KOPT-K1 (cell line): ENCODE measurements around the gene ABCD3.
"Not testable (repeated sequence)": the region's sequence is repeated elsewhere in the genome, so short reads cannot be mapped to it uniquely, and the experiment has no call there.

Experiments
- H3K27ac ChIP-seq: fragments of 200-600 bp; sonication (generic); 2 replicates; pipeline ENCODE4 v1.5.1; 2016; ENCODE audit warnings: antibody characterized with exemption, mild to moderate bottlenecking, low read depth, low read length; ENCODE audit not compliant: poor library complexity, severe bottlenecking
- H3K36me3 ChIP-seq: fragments of 200-600 bp; sonication (generic); 2 replicates; pipeline ENCODE4 v1.5.1; 2017; ENCODE audit warnings: antibody characterized with exemption, mild to moderate bottlenecking, low read length, moderate library complexity; ENCODE audit not compliant: insufficient read depth
- H3K9me3 ChIP-seq: fragments of 200-600 bp; sonication (generic); 2 replicates; pipeline ENCODE4 v1.5.1; 2017; ENCODE audit warnings: antibody characterized with exemption, low read length, mild to moderate bottlenecking; ENCODE audit not compliant: insufficient read depth, poor library complexity, severe bottlenecking

ABCD3 gene

DNA sequence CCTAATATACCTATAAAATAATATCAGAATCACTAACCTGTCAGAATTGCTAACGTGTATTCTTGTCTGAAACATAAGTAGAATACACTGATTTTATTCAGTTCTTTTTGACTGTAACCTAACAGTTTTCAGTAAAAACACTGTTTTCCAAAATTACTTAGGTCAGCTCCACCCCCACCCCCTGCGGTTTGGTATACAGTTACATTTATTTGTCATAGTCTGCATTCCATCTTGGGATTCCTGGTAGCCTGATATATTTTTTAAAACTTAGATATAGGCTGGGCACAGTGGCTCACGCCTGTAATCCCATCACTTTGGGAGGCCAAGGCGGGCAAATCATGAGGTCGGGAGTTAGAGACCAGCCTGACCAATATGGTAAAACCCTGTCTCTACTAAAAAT lies 19.8 kb upstream of the ABCD3 start:
- Histone ChIP-seq H3K27ac (no peak overlapping the region), H3K9me3 (no peaks in the 10 kb centered on the region), H3K36me3 (no peaks in the 10 kb centered on the region)

DNA sequence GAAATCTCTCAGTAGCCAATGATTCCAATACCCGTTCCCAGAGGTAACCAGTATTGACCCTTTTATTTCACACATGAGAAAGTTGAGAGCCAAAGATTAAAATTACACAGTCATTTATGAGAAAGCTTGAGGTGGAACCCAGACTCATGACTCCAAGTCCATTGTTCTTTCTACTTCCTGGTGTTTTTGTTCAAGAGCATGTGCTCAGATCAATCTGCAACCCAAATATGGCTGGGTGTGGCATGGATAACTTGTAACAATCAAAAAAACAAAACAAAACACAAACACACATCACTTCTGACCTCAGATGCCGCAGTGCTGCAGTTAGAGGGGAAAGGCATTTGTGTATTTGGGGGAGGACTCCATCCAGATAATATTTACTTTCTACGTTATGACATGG lies 18.7 kb upstream of the ABCD3 start:
- Histone ChIP-seq H3K27ac (no peak overlapping the region), H3K36me3 (no peaks in the 10 kb centered on the region), H3K9me3 (no peaks in the 10 kb centered on the region)

DNA sequence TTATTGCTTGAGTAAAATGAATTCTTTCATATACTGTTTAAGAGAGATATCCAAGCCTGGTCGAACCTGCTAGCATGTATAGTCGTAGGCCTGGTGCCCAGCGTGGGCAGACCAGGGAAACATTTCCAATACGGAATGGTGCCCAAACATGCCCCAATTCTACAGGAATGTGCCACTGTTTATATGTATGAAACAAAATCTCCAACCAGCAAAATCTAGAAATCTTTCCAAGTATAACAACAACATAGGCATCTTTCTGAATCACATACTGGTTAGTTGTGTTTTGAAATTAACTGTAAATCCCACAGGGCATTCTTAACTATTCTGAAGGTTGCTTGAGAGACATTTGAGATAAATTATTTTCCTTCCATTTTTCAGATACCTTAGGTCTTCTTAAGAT lies 17.0 kb upstream of the ABCD3 start:
- no peak overlapping the region for H3K27ac ChIP-seq
- H3K36me3 ChIP-seq = no peaks in the 10 kb centered on the region
- H3K9me3 ChIP-seq = no peaks in the 10 kb centered on the region

- Histone ChIP-seq H3K36me3 (no peaks in the 10 kb centered on the region), H3K9me3 (no peaks in the 10 kb centered on the region), H3K27ac (no peak overlapping the region)
Observed at GRCh38 chr1:94406446-94406845, 11.7 kb upstream of the ABCD3 start.

DNA sequence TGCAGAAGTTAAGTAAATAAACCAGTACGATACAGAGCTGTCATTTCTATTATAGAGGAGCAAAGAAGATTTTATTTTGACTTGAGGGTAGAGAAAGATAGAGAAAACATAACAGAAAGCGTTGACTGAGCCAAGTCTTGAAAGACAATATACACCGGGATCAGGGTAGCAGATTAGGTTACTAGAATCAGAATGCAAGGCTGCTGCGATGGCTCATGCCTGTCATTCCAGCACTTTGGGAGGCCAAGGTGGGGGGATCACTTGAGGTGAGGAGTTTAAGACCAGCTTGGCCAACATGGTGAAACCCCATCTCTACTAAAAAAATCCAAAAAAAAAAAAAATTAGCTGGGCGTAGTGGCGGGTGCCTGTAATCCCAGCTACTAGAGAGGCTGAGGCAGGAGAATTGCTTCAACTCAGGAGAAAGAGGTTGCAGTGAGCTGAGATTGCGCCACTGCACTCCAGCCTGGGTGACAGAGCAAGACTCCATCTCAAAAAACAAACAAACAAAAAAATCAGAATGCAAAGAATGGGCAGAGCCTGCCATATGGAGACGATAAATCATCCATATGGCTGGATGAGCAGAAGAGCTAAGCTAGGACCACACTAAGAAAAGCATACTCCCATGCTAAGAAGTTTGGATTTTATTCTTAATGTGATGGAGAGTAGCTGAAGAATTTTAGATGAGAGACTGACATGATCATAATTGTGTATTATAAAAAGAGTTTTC lies 9.9 kb upstream of the ABCD3 start:
- Histone ChIP-seq H3K27ac (no peak overlapping the region), H3K9me3 (no peaks in the 10 kb centered on the region), H3K36me3 (no peaks in the 10 kb centered on the region)

- Histone ChIP-seq H3K36me3 (no peaks in the 10 kb centered on the region), H3K9me3 (no peaks in the 10 kb centered on the region), H3K27ac (no peak overlapping the region)
Observed at GRCh38 chr1:94411237-94411636, 7.0 kb upstream of the ABCD3 start.

DNA sequence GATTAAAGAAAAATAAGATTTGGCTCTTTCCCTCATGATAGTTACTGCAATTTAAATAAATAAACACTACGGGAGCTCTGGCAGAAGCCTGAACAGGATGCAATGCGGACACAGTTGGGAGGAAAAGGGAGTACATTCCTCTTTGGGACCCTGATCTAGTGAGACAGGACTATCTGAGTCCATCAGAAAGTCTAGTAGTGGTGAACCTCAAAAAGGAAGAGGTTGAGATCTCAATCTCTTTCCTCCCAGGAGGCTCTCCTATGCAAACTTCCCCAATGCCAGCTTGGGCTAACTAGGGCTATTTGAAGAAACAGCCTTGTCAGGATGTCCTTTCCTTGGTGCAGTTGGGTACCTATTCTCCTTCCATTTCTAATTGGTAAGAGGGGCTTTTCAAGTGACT lies 4.9 kb upstream of the ABCD3 start:
- Histone ChIP-seq H3K36me3 (no peaks in the 10 kb centered on the region), H3K27ac (no peak overlapping the region), H3K9me3 (no peaks in the 10 kb centered on the region)

DNA sequence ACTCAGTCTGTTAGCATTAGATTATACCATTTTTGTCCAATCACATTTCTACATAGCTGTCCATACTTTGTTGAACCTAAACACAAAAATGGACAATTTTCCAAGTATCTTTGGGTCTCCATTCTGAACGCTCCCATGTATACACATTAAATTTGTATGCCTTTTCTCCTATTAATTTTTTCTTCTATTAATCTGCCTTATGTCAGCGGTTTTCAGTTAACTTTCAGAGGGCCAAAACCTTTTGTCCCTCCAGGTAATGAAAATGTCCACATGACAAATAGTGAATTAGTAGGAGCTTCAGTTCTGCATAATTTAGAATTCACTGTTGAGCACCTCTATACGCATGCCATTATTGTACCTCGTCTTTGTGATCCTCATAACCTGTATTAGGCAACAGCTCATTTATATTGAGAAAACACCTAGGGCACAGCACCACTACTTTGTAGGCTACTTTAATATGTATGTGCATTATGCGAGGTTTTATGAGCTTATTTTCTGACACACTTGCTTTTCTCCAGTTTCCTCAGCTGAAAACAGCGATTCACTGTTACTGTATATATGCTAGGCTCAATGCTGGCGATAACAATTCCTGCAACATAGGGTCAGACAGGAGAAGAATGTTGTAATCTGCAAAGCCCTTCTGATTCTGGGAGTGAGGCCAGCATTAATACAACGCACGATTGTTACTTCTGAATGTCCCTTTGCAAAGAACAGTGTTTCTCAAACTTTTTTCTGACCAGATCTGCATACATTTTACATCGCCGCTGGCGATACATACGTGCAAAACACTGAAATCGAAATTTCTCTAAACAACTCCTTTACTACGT lies 1.1 kb upstream of the ABCD3 start:
- Histone ChIP-seq H3K36me3 (no peaks in the 10 kb centered on the region), H3K27ac (peak overlapping the region; percentile 80), H3K9me3 (no peaks in the 10 kb centered on the region)

GRCh38 chr1:94417728-94417977 lies 536 bp upstream of the ABCD3 start:
- H3K36me3 ChIP-seq = no peaks in the 10 kb centered on the region
- H3K9me3 ChIP-seq = no peaks in the 10 kb centered on the region
- peak overlapping the region; percentile 80 for H3K27ac ChIP-seq

DNA sequence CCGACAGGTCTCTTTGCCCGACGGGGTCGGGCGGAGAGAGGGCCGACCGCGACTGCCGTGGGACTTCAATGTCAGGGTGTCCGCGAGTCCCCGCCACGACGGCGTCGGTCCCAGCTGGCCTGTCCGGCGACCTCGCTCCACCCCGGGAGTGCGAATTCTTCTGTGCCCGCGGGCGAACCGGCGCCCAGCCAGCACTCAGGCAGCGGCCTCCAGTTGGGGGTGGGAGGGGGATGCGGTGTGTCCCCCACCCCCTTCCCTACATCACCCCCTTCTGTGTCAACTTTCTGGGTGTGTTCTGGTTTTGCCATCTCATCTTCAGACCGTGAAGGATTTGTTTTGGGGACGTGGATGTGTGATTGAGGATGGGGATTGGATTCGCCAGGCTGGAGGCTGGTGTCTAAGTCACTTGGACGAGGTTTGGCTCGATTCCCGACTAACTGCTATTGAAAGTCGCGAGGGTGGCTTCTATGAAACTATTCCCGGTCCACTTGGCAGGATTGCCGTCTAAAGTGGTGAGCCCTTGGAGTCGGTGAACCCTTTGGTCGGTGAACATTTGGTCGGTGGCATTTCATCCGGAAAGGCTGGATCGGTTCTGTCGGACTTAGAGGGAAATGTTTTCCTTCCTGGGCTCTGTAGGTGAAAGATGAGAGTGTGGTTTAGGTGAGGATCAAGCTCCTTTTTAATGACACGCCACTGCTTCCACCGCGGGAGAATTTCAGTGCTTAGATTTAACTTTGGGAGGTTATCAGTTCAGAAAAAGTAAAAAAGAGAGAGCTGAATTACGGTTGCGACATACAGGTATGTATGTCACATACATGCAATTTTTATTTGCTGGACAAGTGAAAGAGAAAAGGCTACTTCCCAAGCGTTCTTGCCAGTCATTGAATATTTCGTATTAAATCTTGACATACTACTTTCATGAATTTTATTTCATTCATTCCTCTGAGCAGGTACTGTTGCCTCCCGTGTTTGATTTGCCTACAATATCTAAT lies 771 bp downstream of the ABCD3 start:
- Histone ChIP-seq H3K9me3 (no peaks in the 10 kb centered on the region), H3K27ac (peak overlapping the region; percentile 80), H3K36me3 (no peaks in the 10 kb centered on the region)

DNA sequence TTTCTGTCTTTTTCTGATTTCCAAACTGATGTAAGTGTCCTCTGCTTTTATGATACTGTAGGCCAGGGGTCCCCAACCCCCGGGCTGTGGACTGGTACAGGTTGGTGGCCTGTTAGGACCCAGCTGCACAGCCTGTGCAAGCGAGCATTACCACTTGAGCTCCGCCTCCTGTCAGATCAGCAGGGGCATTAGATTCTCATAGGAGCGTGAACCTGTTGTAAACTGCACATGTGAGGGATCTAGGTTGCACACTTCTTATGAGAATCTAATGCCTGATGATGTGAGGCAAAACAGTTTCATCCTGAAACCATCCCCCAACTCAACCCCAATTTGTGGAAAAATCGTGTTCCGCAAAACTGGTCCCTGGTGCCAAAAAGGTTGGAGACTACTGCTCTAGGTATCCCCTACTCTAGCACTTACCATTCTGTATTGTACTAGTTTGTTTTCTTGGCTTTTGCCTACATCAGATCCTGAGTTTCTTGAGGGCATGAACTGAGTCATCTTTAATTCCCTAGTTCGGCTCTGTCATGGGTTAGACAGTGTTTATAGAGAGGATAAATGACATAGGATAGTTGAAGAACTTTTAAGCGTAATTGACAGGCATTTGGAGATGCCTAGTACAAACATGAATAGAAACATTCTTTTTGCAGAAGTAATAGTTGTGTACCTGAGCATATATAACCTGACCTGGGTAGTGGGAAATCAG lies 4.1 kb downstream of the ABCD3 start:
- Histone ChIP-seq H3K36me3 (no peaks in the 10 kb centered on the region), H3K27ac (no peak overlapping the region), H3K9me3 (peaks cover under 1% of the 10 kb centered on the region)

GRCh38 chr1:94425821-94426484 lies 7.8 kb downstream of the ABCD3 start:
- peaks cover 6% of the 10 kb centered on the region; the same call in 1 of the 2 replicates for H3K36me3 ChIP-seq
- H3K9me3 ChIP-seq = peaks cover 34% of the 10 kb centered on the region
- no peak overlapping the region for H3K27ac ChIP-seq

DNA sequence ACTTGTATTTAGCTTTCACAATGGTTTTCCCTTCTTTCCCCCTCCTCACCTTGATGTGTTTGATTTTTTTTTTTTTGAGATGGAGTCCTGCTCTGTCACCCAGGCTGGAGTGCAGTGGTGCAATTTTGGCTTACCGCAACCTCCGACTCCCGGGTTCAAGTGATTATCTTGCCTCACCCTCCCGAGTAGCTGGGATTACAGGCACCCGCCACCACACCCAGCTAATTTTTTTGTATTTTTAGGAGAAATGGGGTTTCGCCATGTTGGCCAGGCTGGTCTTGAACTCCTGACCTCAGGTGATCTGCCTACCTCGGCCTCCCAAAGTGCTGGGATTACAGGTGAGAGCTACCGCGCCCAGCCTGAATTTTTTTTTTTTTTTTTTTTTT lies 8.3 kb downstream of the ABCD3 start:
- H3K9me3 ChIP-seq = peaks cover 37% of the 10 kb centered on the region
- not testable (repeated sequence) for H3K36me3 ChIP-seq, H3K27ac ChIP-seq

GRCh38 chr1:94428441-94428840 lies 10.3 kb downstream of the ABCD3 start:
- no peak overlapping the region for H3K27ac ChIP-seq
- peaks cover 41% of the 10 kb centered on the region for H3K9me3 ChIP-seq
- peaks cover 11% of the 10 kb centered on the region; the same call in 1 of the 2 replicates for H3K36me3 ChIP-seq
